IMR-90 (cell line): ENCODE results near the gene ABHD17A. TPM values are rescaled to one million over a fixed set of nuclear protein-coding genes. Genes with fewer than 3 reads are reported as not detected.

Source experiments
- ATAC-seq: fragments of 200-7000 bp; cut with Tn5 transposase; 2 replicates; pipeline ENCODE4 v1.9.1; 2020; ENCODE audit warnings: low read depth, mild to moderate bottlenecking, moderate library complexity
- BruUV-seq: library from RNA; stranded (reverse); fragments of 400-500 nt; replicated peaks from 2 replicates; lab custom pipeline; 2021; lab: Mats Ljungman, UMichigan
- CTCF ChIA-PET: fragments of 300-600 bp; formaldehyde crosslinking; extraction: SDS; loops from one replicate; lab custom pipeline; 2021; ENCODE audit warnings: antibody characterized with exemption; lab: Yijun Ruan, JAX
- POLR2A ChIA-PET: fragments of 300-600 bp; sonication (Branson Sonifier 250); formaldehyde crosslinking; loops from one replicate; lab custom pipeline; 2022; ENCODE audit warnings: antibody characterized with exemption; ENCODE audit not compliant: unreplicated experiment; lab: Charles Lee
- DNase-seq: peaks from one replicate; pipeline ENCODE4 v3.0.0; 2013
- H2AFZ ChIP-seq: replicated peaks from 2 replicates; pipeline ENCODE3; 2013; ENCODE audit warnings: low read length, mild to moderate bottlenecking; ENCODE audit not compliant: poor library complexity
- H2AK5ac ChIP-seq: 2 replicates; pipeline ENCODE4 v1.6.1; 2013; ENCODE audit warnings: low read depth, low read length, inconsistent platforms
- H2AK9ac ChIP-seq: replicated peaks from 2 replicates; pipeline ENCODE3; 2013; ENCODE audit warnings: mild to moderate bottlenecking, low read depth, low read length, moderate library complexity; ENCODE audit not compliant: poor library complexity
- H2BK120ac ChIP-seq: 2 replicates; pipeline ENCODE4 v1.6.1; 2013; ENCODE audit warnings: low read depth, low read length, inconsistent platforms
- H2BK15ac ChIP-seq: 3 replicates; pipeline ENCODE4 v1.6.1; 2013; ENCODE audit warnings: low read depth, low read length, inconsistent platforms
- H2BK20ac ChIP-seq: 2 replicates; pipeline ENCODE4 v1.6.1; 2013; ENCODE audit warnings: low read depth, mild to moderate bottlenecking, inconsistent platforms, low read length, moderate library complexity
- H2BK5ac ChIP-seq: 2 replicates; pipeline ENCODE4 v1.6.1; 2013; ENCODE audit warnings: mild to moderate bottlenecking, low read depth, low read length, inconsistent platforms; ENCODE audit not compliant: poor library complexity, severe bottlenecking
- H3K14ac ChIP-seq: replicated peaks from 2 replicates; pipeline ENCODE4 v1.6.1; 2013; ENCODE audit warnings: low read depth, low read length, inconsistent platforms
- H3K18ac ChIP-seq: 2 replicates; pipeline ENCODE4 v1.6.1; 2013; ENCODE audit warnings: low read depth, low read length, control low read depth
- H3K23ac ChIP-seq: 2 replicates; pipeline ENCODE4 v1.6.1; 2013; ENCODE audit warnings: low read depth, low read length, inconsistent platforms
- H3K27ac ChIP-seq: 2 replicates; pipeline ENCODE4 v1.5.1; 2013; ENCODE audit warnings: mild to moderate bottlenecking, control low read depth, low read length; ENCODE audit not compliant: insufficient read depth
- H3K27me3 ChIP-seq: 2 replicates; pipeline ENCODE4 v1.6.1; 2013; ENCODE audit warnings: low read length; ENCODE audit not compliant: control insufficient read depth, insufficient read depth
- H3K36me3 ChIP-seq: 2 replicates; pipeline ENCODE4 v1.6.1; 2013; ENCODE audit warnings: low read length, mixed read lengths; ENCODE audit not compliant: control insufficient read depth, insufficient read depth
- H3K4ac ChIP-seq: 2 replicates; pipeline ENCODE4 v1.6.1; 2013; ENCODE audit warnings: low read depth, low read length, inconsistent platforms
- H3K4me1 ChIP-seq: 2 replicates; pipeline ENCODE4 v1.6.1; 2013; ENCODE audit warnings: low read length, mixed read lengths; ENCODE audit not compliant: control insufficient read depth, insufficient read depth
- H3K4me2 ChIP-seq: 2 replicates; pipeline ENCODE4 v1.6.1; 2013; ENCODE audit warnings: low read depth, mild to moderate bottlenecking, control low read depth, low read length, moderate library complexity
- H3K4me3 ChIP-seq: 2 replicates; pipeline ENCODE4 v1.5.1; 2013; ENCODE audit warnings: low read depth, mild to moderate bottlenecking, control low read depth, low read length, moderate library complexity; ENCODE audit not compliant: insufficient read depth
- H3K56ac ChIP-seq: 2 replicates; pipeline ENCODE4 v1.6.1; 2013; ENCODE audit warnings: low read length, inconsistent platforms; ENCODE audit not compliant: insufficient read depth; ENCODE audit errors: extremely low read depth
- H3K79me1 ChIP-seq, 2 experiments: 2 replicates each; pipeline ENCODE4 v1.6.1; 2013; ENCODE audit warnings: low read length in 2 of 2, inconsistent platforms in 1 of 2, low read depth in 1 of 2
- H3K9ac ChIP-seq: 2 replicates; pipeline ENCODE4 v1.6.1; 2013; ENCODE audit warnings: low read depth, low read length, control low read depth
- H3K9me1 ChIP-seq: 2 replicates; pipeline ENCODE4 v1.6.1; 2013; ENCODE audit warnings: low read length, inconsistent platforms; ENCODE audit not compliant: insufficient read depth
- H3K9me3 ChIP-seq: 2 replicates; pipeline ENCODE4 v1.6.1; 2013; ENCODE audit warnings: low read length; ENCODE audit not compliant: control insufficient read depth, insufficient read depth
- H4K20me1 ChIP-seq: 2 replicates; pipeline ENCODE4 v1.6.1; 2013; ENCODE audit warnings: low read length, inconsistent platforms; ENCODE audit not compliant: insufficient read depth
- H4K5ac ChIP-seq: 2 replicates; pipeline ENCODE4 v1.6.1; 2013; ENCODE audit warnings: mild to moderate bottlenecking, low read depth, low read length, control low read depth
- H4K8ac ChIP-seq, 2 experiments: 2 replicates each; pipeline ENCODE4 v1.6.1; 2013; ENCODE audit warnings: low read depth in 2 of 2, low read length in 2 of 2, control low read depth in 1 of 2, inconsistent platforms in 1 of 2
- H4K91ac ChIP-seq: 2 replicates; pipeline ENCODE4 v1.6.1; 2013; ENCODE audit warnings: low read depth, low read length, inconsistent platforms; ENCODE audit not compliant: insufficient read depth
- MAFK ChIP-seq: IDR thresholded peaks from 2 replicates; pipeline ENCODE4 v1.6.1; 2012; ENCODE audit warnings: low read depth, low read length, improper control_type of control experiment
- MAZ ChIP-seq: IDR thresholded peaks from 2 replicates; pipeline ENCODE4 v1.6.1; 2012; ENCODE audit warnings: low read depth, mild to moderate bottlenecking, low read length, improper control_type of control experiment, moderate library complexity, borderline replicate concordance
- MXI1 ChIP-seq: IDR thresholded peaks from 2 replicates; pipeline ENCODE4 v1.6.1; 2012; ENCODE audit warnings: low read depth, mild to moderate bottlenecking, low read length, moderate library complexity, borderline replicate concordance
- NFE2L2 ChIP-seq: fragments of 150-350 bp; IDR thresholded peaks from 2 replicates; pipeline ENCODE4 v1.6.1; 2016; ENCODE audit warnings: low read depth, mild to moderate bottlenecking, low read length
- POLR2A ChIP-seq: IDR thresholded peaks from 2 replicates; pipeline ENCODE4 v1.6.1; 2012; ENCODE audit warnings: mild to moderate bottlenecking, low read depth, low read length
- WGBS, 2 experiments: methylation state at CpG; one replicate each; pipeline versions ENCODE4 v1.1.5 to v1.1.7; 2013; ENCODE audit warnings: missing lambda C conversion rate in 2 of 2; ENCODE audit not compliant: insufficient read length in 1 of 2; ENCODE audit errors: extremely low coverage in 2 of 2; 5-methylcytosine and 5-hydroxymethylcytosine counted together
- dilution Hi-C: fragments of 300-500 bp; cut with HindIII; formaldehyde crosslinking; loops from one replicate; pipeline ENCODE4 v1.14.3; 2018; ENCODE audit warnings: low sequenced_read_pairs; ENCODE audit not compliant: unreplicated experiment
- in situ Hi-C: fragments of 300-500 bp; cut with MboI; formaldehyde crosslinking; loops from 3 replicates; pipeline ENCODE4 v1.14.3; 2019; ENCODE audit warnings: low sequenced_read_pairs, inconsistent platforms, mixed read lengths
- intact Hi-C: fragments of 100-400 bp; cut with micrococcal nuclease; formaldehyde crosslinking; loops from 2 replicates; pipeline ENCODE4 v1.10.0; 2022
- polyA plus RNA-seq, 3 experiments: library from polyadenylated mRNA; depleted of rRNA; stranded (reverse); fragments of >200 nt; gene quantifications; 2 replicates each; pipeline ENCODE4 v1.2.3, GENCODE V29; 2012; ENCODE audit warnings: low replicate concordance in 1 of 3
- total RNA-seq: library from RNA; depleted of rRNA; stranded (reverse); fragments of >200 nt; gene quantifications from 2 replicates; pipeline ENCODE4 v1.2.3, GENCODE V29; 2012
- TF ChIP-seq, protein P1 (sequence below): conservative IDR thresholded peaks from 2 replicates; pipeline ENCODE4 v1.5.1; 2012; ENCODE audit warnings: mild to moderate bottlenecking, low read depth, low read length, improper control_type of control experiment

ABHD17A gene
- total and polyA plus RNA-seq, 2 of the 4 experiments (the other 2 are of a cell fraction): 37.8 to 76.2 TPM

DNA sequence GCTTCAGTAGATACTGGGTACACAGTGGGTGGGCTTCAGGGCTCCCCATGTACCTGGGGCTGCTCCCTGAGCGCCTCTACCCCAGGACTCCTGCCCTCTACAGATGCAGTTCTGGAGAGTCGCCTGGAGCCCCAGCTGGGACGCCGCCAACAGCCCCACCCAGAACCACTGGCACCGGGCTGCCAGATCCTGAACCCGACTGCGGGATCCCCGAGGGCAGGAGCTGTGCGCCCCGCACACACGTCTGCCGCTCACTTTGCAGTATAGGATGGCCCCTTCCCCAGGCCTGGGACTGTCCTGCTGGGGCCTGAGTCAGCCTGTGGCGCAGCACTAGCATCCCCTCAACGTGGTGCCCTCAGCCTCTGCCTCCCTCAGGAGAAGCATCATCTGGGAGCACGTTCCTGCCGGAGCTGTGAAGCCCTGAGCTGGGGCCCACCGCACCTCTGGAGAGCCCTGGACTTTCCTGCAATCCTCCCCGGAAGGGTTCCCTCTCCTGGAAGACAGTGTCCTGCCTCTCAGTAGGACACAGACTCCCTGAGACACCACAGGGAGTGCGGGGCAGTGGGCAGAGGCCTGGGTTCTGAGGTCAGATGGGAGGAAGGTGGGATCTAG lies 40.7 kb downstream of the ABHD17A start:
- no peak overlapping the region for H2AK9ac ChIP-seq
- no peak overlapping the region for H3K9ac ChIP-seq
- H3K4me2 ChIP-seq: no peak overlapping the region
- no peak overlapping the region for H3K27ac ChIP-seq
- H3K23ac ChIP-seq: no peak overlapping the region
- DNase-seq (no peak), ATAC-seq (no peak)
- BruUV-seq: no TSS peak
- H3K9me1 ChIP-seq: no peaks in the 10 kb centered on the region
- H3K18ac ChIP-seq: no peak overlapping the region
- POLR2A ChIA-PET: no interaction called here
- WGBS, 2 experiments: 93% methylated on average over 7 of the region's 19 CpGs; no CpG with 5 or more reads in 1 of the 2 experiments
- dilution Hi-C loops (no loop called here), in situ Hi-C loops (no loop called here), intact Hi-C loops (no loop called here)
- TF ChIP-seq MAFK (no peak), POLR2A (no peak), MAZ (no peak), MXI1 (no peak), NFE2L2 (no peak)
- TF ChIP-seq, protein P1, sequence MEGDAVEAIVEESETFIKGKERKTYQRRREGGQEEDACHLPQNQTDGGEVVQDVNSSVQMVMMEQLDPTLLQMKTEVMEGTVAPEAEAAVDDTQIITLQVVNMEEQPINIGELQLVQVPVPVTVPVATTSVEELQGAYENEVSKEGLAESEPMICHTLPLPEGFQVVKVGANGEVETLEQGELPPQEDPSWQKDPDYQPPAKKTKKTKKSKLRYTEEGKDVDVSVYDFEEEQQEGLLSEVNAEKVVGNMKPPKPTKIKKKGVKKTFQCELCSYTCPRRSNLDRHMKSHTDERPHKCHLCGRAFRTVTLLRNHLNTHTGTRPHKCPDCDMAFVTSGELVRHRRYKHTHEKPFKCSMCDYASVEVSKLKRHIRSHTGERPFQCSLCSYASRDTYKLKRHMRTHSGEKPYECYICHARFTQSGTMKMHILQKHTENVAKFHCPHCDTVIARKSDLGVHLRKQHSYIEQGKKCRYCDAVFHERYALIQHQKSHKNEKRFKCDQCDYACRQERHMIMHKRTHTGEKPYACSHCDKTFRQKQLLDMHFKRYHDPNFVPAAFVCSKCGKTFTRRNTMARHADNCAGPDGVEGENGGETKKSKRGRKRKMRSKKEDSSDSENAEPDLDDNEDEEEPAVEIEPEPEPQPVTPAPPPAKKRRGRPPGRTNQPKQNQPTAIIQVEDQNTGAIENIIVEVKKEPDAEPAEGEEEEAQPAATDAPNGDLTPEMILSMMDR: no peak
- H3K56ac ChIP-seq: no peak overlapping the region
- peaks cover 5% of the 10 kb centered on the region for H3K36me3 ChIP-seq
- H4K5ac ChIP-seq: no peak overlapping the region
- no peak overlapping the region for H4K91ac ChIP-seq
- no peak overlapping the region for H3K4me3 ChIP-seq
- CTCF ChIA-PET: no interaction called here
- peaks cover 84% of the 10 kb centered on the region for H4K20me1 ChIP-seq
- no peaks in the 10 kb centered on the region for H3K27me3 ChIP-seq
- no peak overlapping the region for H3K14ac ChIP-seq
- H2AFZ ChIP-seq: no peak overlapping the region
- H2BK5ac ChIP-seq: no peak overlapping the region
- no peak overlapping the region for H3K4ac ChIP-seq
- no peak overlapping the region for H2AK5ac ChIP-seq
- H3K4me1 ChIP-seq: peaks cover 10% of the 10 kb centered on the region
- H3K9me3 ChIP-seq: no peaks in the 10 kb centered on the region
- H2BK20ac ChIP-seq: no peak overlapping the region
- H2BK120ac ChIP-seq: no peak overlapping the region
- H4K8ac ChIP-seq: no peak overlapping the region
- H2BK15ac ChIP-seq: no peak overlapping the region
- H3K79me1 ChIP-seq: peaks cover 0 to 75% of the 10 kb centered on the region in 2 experiments; a peak in 2 of 4 replicates
